Measurements from ENCODE around the gene TUBGCP3.

TUBGCP3 gene

GRCh38 chr13:112574834-112575613, 12.9 kb downstream of the TUBGCP3 start:
- DNase-seq (ENCODE audit: extremely low read depth, insufficient read length): no peak
- H3K4me3 ChIP-seq (replicated peaks; ENCODE audit: low read depth, low read length): no peak overlapping the region
- TF ChIP-seq CTCF (IDR thresholded peaks at IDR 0.05; ENCODE audit: insufficient read depth, low read length, poor library complexity, severe bottlenecking): no peak
- H3K36me3 ChIP-seq (ENCODE audit: control insufficient read depth, insufficient read depth, low read length): no peaks in the 10 kb centered on the region
- no peaks in the 10 kb centered on the region for H3K27me3 ChIP-seq (replicated peaks; ENCODE audit: control insufficient read depth, insufficient read depth, low read length)

DNA sequence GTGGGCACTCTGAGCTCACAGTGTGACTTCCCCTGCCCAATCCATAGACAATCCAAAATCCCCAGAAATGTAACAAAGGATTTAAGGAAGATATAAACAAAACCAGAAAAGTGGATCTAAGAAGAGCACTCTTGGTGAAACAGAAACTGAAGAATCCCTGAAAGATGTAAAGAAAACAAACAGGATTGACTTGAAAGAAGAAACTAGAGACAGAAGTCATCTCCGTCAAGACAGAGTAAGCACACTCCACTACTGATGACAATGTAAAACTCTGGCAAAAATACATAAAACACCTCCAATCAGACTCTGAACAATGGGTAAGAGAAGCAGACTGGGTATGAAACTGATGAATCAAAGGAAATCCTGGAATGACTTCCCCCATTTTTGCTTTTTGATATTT, 13.5 kb downstream of the TUBGCP3 start:
- no peak for DNase-seq (ENCODE audit: extremely low read depth, insufficient read length)
- H3K27me3 ChIP-seq (replicated peaks; ENCODE audit: control insufficient read depth, insufficient read depth, low read length): no peaks in the 10 kb centered on the region
- no peak for TF ChIP-seq CTCF (IDR thresholded peaks at IDR 0.05; ENCODE audit: insufficient read depth, low read length, poor library complexity, severe bottlenecking)
- no peak overlapping the region for H3K4me3 ChIP-seq (replicated peaks; ENCODE audit: low read depth, low read length)
- no peaks in the 10 kb centered on the region for H3K36me3 ChIP-seq (ENCODE audit: control insufficient read depth, insufficient read depth, low read length)

DNA sequence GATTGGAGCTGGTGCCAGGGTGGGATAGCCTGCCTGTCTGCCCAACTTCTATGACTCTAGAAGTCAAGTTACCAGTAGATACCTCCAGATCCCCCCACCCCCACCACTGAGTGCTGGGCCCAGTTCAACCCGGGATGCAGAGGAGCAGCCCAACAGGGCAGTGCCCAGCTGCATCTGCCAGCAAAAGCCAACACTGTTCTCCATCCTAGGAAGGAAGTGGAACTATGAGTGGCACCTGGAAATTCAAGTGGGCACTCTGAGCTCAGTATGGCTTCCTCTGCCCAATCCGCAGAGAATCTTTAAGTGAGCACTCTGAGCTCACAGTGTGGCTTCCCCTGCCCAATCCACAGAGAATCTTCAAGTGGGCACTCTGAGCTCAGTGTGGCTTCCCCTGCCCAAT, 14.2 kb downstream of the TUBGCP3 start:
- DNase-seq (ENCODE audit: extremely low read depth, insufficient read length): no peak
- Histone ChIP-seq H3K36me3 (ENCODE audit: control insufficient read depth, insufficient read depth, low read length) (no peaks in the 10 kb centered on the region; the same call in 1 of the 2 replicates), H3K27me3 (replicated peaks; ENCODE audit: control insufficient read depth, insufficient read depth, low read length) (no peaks in the 10 kb centered on the region), H3K4me3 (replicated peaks; ENCODE audit: low read depth, low read length) (no peak overlapping the region)
- no peak for TF ChIP-seq CTCF (IDR thresholded peaks at IDR 0.05; ENCODE audit: insufficient read depth, low read length, poor library complexity, severe bottlenecking)

- H3K27me3 ChIP-seq (replicated peaks; ENCODE audit: control insufficient read depth, insufficient read depth, low read length): no peaks in the 10 kb centered on the region
- H3K36me3 ChIP-seq (ENCODE audit: control insufficient read depth, insufficient read depth, low read length): peaks cover 3% of the 10 kb centered on the region
- TF ChIP-seq CTCF (IDR thresholded peaks at IDR 0.05; ENCODE audit: insufficient read depth, low read length, poor library complexity, severe bottlenecking): no peak
- DNase-seq (ENCODE audit: extremely low read depth, insufficient read length): no peak
- H3K4me3 ChIP-seq (replicated peaks; ENCODE audit: low read depth, low read length): no peak overlapping the region
Measured at GRCh38 chr13:112572366-112572765, 15.6 kb downstream of the TUBGCP3 start.

GRCh38 chr13:112569821-112570220, 18.1 kb downstream of the TUBGCP3 start:
- H3K4me3 ChIP-seq (replicated peaks; ENCODE audit: low read depth, low read length): no peak overlapping the region
- peaks cover 3% of the 10 kb centered on the region for H3K36me3 ChIP-seq (ENCODE audit: control insufficient read depth, insufficient read depth, low read length)
- no peaks in the 10 kb centered on the region for H3K27me3 ChIP-seq (replicated peaks; ENCODE audit: control insufficient read depth, insufficient read depth, low read length)
- no peak for TF ChIP-seq CTCF (IDR thresholded peaks at IDR 0.05; ENCODE audit: insufficient read depth, low read length, poor library complexity, severe bottlenecking)
- no peak for DNase-seq (ENCODE audit: extremely low read depth, insufficient read length)

Measured in GM06990 (cell line).